SK-N-SH (cell line): ENCODE measurements around the gene FSIP1.

ENCODE experiments used
- CHD2 ChIP-seq: fragments of 150-350 bp; IDR thresholded peaks from 2 replicates; pipeline ENCODE4 v1.6.1; 2018; ENCODE audit warnings: low read length; ENCODE audit not compliant: partially characterized antibody
- CTCF ChIP-seq: fragments of 200-600 bp; sonication (generic); IDR thresholded peaks from 2 replicates; pipeline ENCODE4 v1.6.1; 2017; ENCODE audit warnings: antibody characterized with exemption, mild to moderate bottlenecking, moderate library complexity
- EP300 ChIP-seq, 2 experiments: IDR thresholded peaks; 2 replicates each; pipeline versions ENCODE4 v1.4.0 to v1.6.1; 2012; ENCODE audit warnings: borderline replicate concordance in 1 of 2, low read depth in 1 of 2, low read length in 1 of 2
- IRF3 ChIP-seq: fragments of 150-350 bp; IDR thresholded peaks from 2 replicates; pipeline ENCODE4 v1.6.1; 2016; ENCODE audit warnings: mild to moderate bottlenecking, low read depth, low read length
- POLR2AphosphoS5 ChIP-seq: IDR thresholded peaks from 2 replicates; pipeline ENCODE4 v1.6.1; 2012; ENCODE audit warnings: low read depth, low read length
- RAD21 ChIP-seq: IDR thresholded peaks from 2 replicates; pipeline ENCODE4 v1.6.1; 2012; ENCODE audit warnings: mild to moderate bottlenecking, low read length
- RFX5 ChIP-seq: IDR thresholded peaks from 2 replicates; pipeline ENCODE4 v1.6.1; 2012; ENCODE audit warnings: mild to moderate bottlenecking, improper control_type of control experiment, low read length
- SMC3 ChIP-seq: IDR thresholded peaks from 2 replicates; pipeline ENCODE4 v1.6.1; 2012; ENCODE audit warnings: low read depth, low read length, improper control_type of control experiment
- TAF1 ChIP-seq: IDR thresholded peaks from 2 replicates; pipeline ENCODE4 v1.6.1; 2012; ENCODE audit warnings: low read depth, mild to moderate bottlenecking, low read length, moderate library complexity, borderline replicate concordance
- TF ChIP-seq, protein P1 (sequence below): fragments of 150-350 bp; IDR thresholded peaks from 2 replicates; pipeline ENCODE4 v1.6.1; 2017; ENCODE audit warnings: antibody characterized with exemption, low read length, low read depth, borderline replicate concordance
- TF ChIP-seq, protein P2 (sequence below): IDR thresholded peaks from 2 replicates; pipeline ENCODE4 v1.6.1; 2012; ENCODE audit warnings: mild to moderate bottlenecking, low read depth, low read length, moderate library complexity

- TF ChIP-seq RAD21 (no peak), CTCF (no peak), TAF1 (no peak), RFX5 (no peak), EP300 (IDR thresholded peaks at IDR 0.05; ENCODE audit: borderline replicate concordance in 1 of 2, low read depth in 1 of 2, low read length in 1 of 2) (no peak), POLR2AphosphoS5 (no peak), IRF3 (no peak), CHD2 (no peak), SMC3 (no peak)
- TF ChIP-seq, protein P1, sequence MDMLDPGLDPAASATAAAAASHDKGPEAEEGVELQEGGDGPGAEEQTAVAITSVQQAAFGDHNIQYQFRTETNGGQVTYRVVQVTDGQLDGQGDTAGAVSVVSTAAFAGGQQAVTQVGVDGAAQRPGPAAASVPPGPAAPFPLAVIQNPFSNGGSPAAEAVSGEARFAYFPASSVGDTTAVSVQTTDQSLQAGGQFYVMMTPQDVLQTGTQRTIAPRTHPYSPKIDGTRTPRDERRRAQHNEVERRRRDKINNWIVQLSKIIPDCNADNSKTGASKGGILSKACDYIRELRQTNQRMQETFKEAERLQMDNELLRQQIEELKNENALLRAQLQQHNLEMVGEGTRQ, result no peak
- TF ChIP-seq, protein P2, sequence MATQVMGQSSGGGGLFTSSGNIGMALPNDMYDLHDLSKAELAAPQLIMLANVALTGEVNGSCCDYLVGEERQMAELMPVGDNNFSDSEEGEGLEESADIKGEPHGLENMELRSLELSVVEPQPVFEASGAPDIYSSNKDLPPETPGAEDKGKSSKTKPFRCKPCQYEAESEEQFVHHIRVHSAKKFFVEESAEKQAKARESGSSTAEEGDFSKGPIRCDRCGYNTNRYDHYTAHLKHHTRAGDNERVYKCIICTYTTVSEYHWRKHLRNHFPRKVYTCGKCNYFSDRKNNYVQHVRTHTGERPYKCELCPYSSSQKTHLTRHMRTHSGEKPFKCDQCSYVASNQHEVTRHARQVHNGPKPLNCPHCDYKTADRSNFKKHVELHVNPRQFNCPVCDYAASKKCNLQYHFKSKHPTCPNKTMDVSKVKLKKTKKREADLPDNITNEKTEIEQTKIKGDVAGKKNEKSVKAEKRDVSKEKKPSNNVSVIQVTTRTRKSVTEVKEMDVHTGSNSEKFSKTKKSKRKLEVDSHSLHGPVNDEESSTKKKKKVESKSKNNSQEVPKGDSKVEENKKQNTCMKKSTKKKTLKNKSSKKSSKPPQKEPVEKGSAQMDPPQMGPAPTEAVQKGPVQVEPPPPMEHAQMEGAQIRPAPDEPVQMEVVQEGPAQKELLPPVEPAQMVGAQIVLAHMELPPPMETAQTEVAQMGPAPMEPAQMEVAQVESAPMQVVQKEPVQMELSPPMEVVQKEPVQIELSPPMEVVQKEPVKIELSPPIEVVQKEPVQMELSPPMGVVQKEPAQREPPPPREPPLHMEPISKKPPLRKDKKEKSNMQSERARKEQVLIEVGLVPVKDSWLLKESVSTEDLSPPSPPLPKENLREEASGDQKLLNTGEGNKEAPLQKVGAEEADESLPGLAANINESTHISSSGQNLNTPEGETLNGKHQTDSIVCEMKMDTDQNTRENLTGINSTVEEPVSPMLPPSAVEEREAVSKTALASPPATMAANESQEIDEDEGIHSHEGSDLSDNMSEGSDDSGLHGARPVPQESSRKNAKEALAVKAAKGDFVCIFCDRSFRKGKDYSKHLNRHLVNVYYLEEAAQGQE, result no peak
Observed at GRCh38 chr15:39797407-39797806, 14.8 kb upstream of the FSIP1 start.
